Measurements from ENCODE around the gene GSG1L.

- TF ChIP-seq, protein P1, sequence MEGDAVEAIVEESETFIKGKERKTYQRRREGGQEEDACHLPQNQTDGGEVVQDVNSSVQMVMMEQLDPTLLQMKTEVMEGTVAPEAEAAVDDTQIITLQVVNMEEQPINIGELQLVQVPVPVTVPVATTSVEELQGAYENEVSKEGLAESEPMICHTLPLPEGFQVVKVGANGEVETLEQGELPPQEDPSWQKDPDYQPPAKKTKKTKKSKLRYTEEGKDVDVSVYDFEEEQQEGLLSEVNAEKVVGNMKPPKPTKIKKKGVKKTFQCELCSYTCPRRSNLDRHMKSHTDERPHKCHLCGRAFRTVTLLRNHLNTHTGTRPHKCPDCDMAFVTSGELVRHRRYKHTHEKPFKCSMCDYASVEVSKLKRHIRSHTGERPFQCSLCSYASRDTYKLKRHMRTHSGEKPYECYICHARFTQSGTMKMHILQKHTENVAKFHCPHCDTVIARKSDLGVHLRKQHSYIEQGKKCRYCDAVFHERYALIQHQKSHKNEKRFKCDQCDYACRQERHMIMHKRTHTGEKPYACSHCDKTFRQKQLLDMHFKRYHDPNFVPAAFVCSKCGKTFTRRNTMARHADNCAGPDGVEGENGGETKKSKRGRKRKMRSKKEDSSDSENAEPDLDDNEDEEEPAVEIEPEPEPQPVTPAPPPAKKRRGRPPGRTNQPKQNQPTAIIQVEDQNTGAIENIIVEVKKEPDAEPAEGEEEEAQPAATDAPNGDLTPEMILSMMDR (IDR thresholded peaks at IDR 0.05), result no peak
- no peak for TF ChIP-seq POLR2AphosphoS5 (IDR thresholded peaks at IDR 0.05)
These were observed 163.8 kb downstream of the GSG1L start for GRCh38 chr16:27899736-27900135.
